SK-N-SH treated with all-trans-retinoic acid at 6 μM for 48 hours (cell line): ENCODE data around the gene C6orf89.
"Not testable (repeated sequence)": the region's sequence is repeated elsewhere in the genome, so short reads cannot be mapped to it uniquely, and the experiment has no call there.

Experiments used
- PPARA ChIP-seq: fragments of 250-450 bp; sonication (Bioruptor Pico); IDR thresholded peaks from 2 replicates; pipeline ENCODE4 v1.5.0; 2020; ENCODE audit warnings: mild to moderate bottlenecking, borderline replicate concordance
- ZFP3 ChIP-seq: fragments of 250-450 bp; sonication (Bioruptor Pico); IDR thresholded peaks from 2 replicates; pipeline ENCODE4 v1.5.0; 2020; ENCODE audit warnings: mild to moderate bottlenecking, moderate library complexity
- ZFP30 ChIP-seq: fragments of 450-650 bp; formaldehyde crosslinking; IDR thresholded peaks from 2 replicates; pipeline ENCODE4 v1.5.0; 2022; ENCODE audit warnings: mild to moderate bottlenecking, moderate library complexity

DNA sequence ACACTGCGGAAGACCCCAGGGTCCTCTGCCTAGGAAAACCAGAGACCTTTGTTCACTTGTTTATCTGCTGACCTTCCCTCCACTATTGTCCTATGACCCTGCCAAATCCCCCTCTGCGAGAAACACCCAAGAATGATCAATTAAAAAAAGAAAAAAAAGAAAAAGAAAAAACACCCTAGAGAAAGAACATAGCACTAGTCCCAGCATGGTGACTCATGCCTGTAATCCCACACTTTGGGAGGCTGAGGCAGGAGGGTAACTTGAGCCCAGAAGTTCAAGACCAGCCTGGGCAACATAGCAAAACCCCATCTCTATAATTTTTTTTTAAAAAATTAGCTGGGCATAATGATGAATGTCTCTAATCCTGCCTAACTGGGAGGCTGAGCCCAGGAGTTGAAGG, 56.6 kb downstream of the C6orf89 start:
- TF ChIP-seq PPARA; ZFP3 (CRISPR knock-in tag); ZFP30 (CRISPR knock-in tag): not testable (repeated sequence)
